Endothelial cell of hepatic sinusoid (primary cell): ENCODE data around the gene TARBP2.
"Not testable (repeated sequence)": the region's sequence is repeated elsewhere in the genome, so short reads cannot be mapped to it uniquely, and the experiment has no call there.

Experiments
- in situ Hi-C: cut with HindIII; loops from 2 replicates; pipeline ENCODE4 v1.10.0; 2017; ENCODE audit warnings: low sequenced_read_pairs

TARBP2 gene

DNA sequence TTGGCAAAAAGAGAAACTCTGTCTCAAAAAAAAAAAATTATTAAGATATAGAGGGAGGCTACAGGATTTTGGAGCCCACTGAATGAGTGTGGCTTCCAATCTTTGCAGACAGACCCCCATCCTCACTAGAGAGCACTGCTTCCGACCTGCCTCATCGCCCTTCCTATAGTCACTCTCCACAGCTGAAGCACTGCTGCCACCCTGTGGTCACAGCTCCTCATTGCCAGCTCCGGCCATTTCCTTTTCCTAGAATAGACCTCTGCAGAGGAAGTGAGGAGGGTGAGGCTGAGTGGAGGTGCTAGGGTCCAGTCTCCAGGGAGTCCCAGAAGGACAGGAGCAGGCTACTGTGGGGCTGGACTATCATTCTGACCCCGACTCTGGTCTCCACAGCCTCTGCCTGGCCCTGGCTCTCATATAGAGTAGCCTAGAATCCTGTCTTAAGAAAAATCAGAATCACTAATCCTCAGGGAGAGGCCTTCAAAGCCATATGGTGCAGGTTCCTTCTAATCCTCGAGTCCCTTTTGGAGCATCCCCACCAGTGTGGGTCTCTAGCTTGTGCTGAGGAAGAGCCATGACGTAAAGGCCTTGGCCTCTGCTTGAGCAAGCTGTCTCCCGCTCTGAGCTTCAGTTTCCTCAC, 7.6 kb downstream of the TARBP2 start:
- in situ Hi-C loops: loop anchor here (10.0 kb wide), 1 partner anchor 164 kb away; no protein-coding TSS in a partner anchor

- in situ Hi-C loops: loop anchor here (5.0 kb wide), 1 partner anchor 38 kb away; no protein-coding TSS in a partner anchor
These were observed 9.2 kb downstream of the TARBP2 start for GRCh38 chr12:53510181-53510812.

DNA sequence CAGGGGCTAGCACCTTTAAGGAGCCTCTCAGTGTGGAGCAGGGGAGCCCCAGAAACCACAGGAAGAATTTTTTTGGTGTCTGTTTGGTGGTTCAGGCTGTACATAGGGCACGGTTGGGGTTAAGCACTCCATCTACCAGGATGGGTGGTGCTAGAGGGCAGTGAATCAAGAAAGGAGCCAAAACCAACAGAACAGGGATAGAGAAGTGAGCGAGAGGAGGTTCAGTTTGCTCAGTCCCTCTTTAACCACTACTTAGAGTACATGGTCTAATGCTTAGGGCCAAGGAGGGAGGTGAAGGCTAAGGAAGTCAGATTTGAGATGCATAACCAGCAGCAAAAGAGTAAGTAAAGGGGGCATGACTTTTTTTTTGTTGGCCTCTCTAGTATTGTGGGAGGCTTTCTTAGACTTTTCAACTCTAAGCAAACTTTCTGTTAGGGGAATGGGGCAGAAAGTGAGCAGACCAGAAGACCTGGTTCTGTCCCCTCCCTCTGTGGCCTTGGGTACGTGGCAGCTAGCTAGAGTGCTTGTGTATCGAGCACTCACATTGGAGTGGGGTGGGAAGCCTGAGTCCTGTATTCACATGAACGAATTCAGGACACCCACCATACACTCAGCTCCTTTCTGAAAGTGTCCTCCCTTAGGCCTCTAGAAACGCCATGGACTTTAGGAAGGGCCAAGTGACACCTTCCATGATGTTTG, 12.8 kb downstream of the TARBP2 start:
- in situ Hi-C loops: loop anchor here (5.0 kb wide), 1 partner anchor 42 kb away; no protein-coding TSS in a partner anchor

DNA sequence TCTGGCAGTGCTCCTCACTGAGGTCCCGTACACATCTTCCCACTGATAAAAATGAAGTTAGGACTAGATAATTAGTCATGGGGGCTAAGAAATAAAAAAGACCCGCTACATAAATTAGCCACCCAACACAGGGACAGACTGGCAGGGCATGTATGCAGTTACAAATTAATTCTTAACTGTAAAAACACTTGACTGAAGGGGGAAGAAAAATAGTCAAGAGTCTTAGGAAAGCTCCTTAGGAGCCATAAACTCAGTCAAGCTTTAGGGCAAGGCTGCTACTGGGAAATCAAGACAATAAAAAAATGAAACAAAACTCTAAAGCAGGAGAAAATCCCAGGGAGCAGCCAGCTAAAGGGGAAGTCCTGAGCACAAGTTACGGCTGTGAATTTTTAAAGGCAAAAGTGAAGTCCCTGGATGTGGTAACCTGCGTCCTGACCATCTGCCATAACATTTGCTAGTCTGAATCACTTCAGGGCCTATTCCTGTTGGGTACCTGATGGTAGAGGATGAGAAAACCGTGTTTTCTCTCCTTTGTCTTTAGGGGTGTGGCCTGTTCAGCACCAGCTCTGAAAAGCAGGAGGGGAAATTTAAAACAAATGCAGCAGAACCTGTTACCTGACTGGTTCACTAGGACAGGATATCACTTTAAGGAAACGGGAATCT, 13.7 kb downstream of the TARBP2 start:
- in situ Hi-C loops: loop anchor here (5.0 kb wide), 1 partner anchor 42 kb away; no protein-coding TSS in a partner anchor

DNA sequence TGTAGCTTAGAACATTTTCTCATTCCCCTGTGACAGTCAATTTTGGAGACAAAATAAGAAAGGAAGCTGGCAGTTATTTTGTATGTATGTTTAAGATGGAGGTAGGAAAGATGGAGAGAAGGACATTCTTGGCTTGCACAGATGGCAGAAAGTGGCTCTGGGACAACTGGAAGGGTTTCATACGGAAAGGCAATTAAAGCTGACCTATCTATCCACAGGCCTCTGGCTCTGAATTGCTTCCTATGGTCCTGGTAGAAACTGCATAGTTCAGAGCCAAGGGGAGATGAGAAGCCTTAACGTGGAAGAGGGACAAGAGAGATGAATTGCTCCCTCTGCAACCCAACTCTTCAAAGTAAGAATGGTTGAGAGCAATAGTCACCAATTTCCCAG, 14.2 kb downstream of the TARBP2 start:
- in situ Hi-C loops: no loop called here

DNA sequence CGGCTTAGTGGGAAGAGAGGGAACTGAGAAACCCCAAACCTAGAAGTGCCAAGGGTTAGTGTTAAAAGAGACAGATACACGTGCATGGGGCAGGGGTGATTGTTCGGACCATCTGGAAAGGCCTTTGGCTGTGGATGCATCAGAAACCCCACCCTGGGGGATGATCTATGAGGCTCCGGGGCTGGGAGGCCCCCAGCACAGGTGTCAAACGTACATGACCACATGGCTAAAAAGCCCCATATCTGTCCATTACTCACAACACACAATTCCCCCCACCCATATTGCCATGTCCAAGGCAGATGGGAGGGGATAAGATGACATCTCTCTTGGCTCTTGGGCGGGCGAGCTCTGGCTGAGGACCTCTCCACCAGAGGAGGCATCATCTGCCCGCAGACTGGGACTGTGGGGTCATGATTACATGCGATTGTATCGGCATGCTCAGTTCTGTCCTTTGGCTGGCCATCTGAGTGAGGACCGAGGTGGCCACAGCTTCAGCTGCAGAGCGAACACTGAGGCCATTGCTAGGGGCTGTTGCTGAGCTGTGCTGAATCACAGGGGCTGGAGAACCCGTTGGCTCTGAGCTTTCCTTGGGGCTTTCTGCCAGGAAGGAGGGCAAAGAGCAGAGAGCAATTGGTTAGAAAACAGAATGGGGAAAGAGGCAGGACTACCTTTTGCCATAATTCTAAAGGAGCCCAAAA, 15.8 kb downstream of the TARBP2 start:
- in situ Hi-C loops: no loop called here

DNA sequence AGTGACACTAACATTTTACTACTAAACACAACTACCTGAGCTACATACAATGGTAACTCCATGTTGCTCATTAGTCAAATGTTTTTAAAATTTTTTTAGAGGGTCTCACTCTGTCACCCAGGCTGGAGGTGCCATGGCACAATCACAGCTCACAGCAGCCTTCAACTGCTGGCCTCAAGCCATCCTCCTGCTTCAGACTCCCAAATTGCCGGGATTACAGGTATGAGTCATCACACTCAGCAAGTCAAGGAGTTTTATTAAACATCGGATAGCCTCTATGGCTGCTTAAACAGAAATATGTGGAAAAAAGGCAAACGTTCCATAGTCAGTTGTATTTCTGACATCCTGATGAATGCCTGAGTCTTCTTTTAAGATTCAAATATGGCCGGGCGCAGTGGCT, 17.3 kb downstream of the TARBP2 start:
- in situ Hi-C loops: no loop called here

- in situ Hi-C loops: no loop called here
These were observed 22.0 kb downstream of the TARBP2 start for GRCh38 chr12:53523131-53523530.

DNA sequence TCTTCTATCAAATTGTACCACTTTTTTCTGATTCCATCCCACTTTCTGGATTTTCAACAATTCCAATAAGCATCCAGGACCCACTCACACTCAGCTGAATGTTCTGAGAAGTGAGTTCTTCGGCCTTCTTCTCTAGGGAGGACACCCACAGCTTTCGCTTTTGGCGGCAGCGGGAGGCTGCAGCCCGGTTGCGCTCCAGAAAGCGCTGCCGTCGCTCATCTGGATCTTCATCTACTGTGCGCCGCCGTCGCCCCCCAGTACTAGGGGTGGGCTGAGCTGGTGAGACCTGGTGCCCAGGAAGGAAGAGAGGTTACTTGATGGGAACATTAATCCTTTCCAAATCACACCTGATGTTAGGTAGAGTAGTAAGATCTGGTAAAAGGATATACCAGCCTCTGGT, 23.4 kb downstream of the TARBP2 start:
- in situ Hi-C loops: no loop called here

GRCh38 chr12:53530061-53530460, 29.0 kb downstream of the TARBP2 start:
- in situ Hi-C loops: loop anchor here (5.0 kb wide), 1 partner anchor 52 kb away; no protein-coding TSS in a partner anchor

DNA sequence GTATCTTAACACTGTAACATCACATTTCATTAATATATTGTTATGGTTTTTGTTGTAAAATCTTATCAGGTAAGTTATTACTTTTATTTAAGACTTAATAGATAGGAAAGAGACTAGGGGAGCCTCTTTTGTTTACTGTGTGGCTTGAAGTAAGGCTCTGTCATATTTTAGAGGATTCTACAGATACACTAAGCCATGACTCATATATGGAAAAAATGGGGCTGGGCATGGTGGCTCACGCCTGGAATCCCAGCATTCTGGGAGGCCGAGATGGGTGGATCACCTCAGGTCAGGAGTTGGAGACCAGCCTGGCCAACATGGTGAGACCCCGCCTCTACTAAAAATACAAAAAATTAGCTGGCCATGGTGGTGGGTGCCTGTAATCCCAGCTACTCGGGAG, 29.8 kb downstream of the TARBP2 start:
- in situ Hi-C loops: loop anchor here (5.0 kb wide), 1 partner anchor 51 kb away; no protein-coding TSS in a partner anchor

- in situ Hi-C loops: loop anchor here (5.0 kb wide), 1 partner anchor 50 kb away; no protein-coding TSS in a partner anchor
These were observed 30.9 kb downstream of the TARBP2 start for GRCh38 chr12:53532021-53532420.

DNA sequence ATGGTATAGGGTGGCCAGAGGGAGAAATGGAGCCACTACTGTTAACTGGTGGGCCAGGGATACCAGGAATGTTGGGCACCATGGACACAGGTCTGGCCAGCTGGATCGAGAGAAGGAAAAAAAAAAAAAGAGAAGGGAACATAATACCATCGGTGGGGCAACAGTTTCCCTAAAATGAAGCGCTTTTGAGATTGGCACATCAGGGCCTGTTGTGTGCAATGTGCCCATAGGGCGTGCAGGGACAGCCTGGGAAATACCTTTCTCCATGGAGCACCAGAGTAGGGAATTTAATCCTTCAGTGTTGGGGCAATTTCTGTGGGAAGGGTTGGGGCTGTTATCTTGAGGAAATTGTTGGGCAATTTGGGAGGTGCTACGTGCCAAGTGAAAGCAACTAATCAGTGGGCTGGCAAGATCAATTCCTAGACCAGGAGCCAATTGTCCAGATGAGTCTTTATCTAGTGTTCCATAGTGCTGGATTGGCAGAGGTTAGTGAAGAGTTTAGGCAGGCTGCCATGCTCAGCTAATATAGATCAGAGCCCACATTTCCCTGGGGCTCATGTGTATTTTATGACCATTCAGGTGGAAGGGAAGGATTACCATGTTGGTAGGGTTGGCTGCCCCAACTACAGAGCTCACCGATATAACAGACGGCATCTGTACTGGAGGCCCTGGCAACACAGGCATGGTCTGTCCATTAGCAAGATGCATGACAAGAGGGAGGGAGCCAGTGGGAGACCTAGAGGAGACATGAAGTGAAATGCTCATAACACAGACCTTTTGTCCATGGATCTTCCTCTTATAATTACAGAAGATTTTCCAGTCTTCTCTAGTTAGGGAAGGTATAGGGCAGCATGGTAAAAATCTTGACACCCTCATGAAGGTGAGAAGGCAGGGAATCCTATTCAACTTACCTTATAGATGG, 31.7 kb downstream of the TARBP2 start:
- in situ Hi-C loops: loop anchor here (5.0 kb wide), 1 partner anchor 50 kb away; no protein-coding TSS in a partner anchor

DNA sequence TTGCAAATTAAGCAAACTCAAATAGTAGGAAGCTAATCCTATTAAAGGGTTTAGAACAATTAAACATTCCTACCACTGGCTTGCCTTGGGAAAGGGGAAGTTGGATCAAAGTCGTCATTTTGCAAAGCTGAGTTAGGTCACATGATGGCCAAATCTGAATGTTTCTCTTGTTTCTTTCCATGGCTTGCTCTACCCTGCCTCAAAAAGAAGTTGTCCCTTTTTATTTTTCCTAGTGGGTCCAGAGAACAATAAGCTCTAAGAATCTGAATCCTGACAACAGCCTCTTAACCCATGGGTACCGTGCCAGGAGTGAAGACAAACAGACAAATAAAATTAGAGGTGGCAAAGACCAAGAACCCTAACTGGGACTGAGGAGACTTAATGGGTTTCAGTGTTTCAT, 32.4 kb downstream of the TARBP2 start:
- in situ Hi-C loops: loop anchor here (5.0 kb wide), 1 partner anchor 49 kb away; no protein-coding TSS in a partner anchor

- in situ Hi-C loops: no loop called here
These were observed 35.9 kb downstream of the TARBP2 start for GRCh38 chr12:53536962-53537361.

GRCh38 chr12:53538209-53538689, 37.2 kb downstream of the TARBP2 start:
- in situ Hi-C loops: no loop called here

DNA sequence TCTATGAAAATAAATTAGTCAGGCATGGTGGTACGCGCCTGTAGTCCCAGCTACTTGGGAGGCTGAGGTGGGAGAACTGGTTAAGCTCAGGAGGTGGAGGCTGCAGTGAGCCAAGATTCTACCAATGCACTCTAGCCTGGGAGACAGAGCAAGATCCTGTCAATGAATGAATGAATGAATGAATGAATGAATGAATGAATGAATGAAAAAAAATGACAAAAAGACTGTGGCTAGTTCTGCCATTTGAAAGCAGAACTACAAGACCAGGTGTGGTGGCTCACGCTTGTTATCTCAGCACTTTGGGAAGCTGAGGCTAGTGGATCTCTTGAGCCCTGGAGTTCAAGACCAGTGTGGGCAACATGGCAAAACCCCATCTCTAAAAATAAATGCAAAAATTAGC, 38.4 kb downstream of the TARBP2 start:
- in situ Hi-C loops: no loop called here

DNA sequence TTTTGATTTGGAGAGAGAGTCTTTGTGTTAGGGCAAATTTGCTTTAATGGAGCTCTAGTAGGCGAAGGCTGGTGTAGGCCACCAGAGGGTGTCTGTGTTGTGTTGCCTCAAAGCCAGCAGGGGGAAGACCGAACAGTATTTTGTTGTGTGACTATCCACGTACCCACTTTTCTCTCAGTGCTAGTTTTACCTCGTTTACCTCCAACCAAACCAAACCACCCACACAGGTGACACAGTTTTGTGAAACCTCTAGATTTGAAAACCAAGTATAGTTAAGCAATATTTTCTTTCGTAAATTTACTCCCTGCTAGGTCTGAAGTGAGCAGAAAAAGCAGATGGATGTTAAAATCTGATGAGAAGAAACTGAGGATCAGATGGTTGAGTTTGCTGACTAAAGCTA, 42.5 kb downstream of the TARBP2 start:
- in situ Hi-C loops: no loop called here

- in situ Hi-C loops: not testable (repeated sequence)
These were observed 47.3 kb downstream of the TARBP2 start for GRCh38 chr12:53548354-53548753.
